ENCODE measurements around the gene TOR1AIP2. TPM values are rescaled to one million over a fixed set of nuclear protein-coding genes. Genes with fewer than 3 reads are reported as not detected.

Gene TOR1AIP2
- total and polyA plus RNA-seq, 2 of the 8 experiments (the other 6 are each of a cell fraction or from before 2014, with no cell fraction given): 12.1 to 75.2 TPM

- no peak overlapping the region for H3K4ac ChIP-seq (replicated peaks; ENCODE audit: insufficient read length, low read depth, low read length)
- no peak overlapping the region for H2BK5ac ChIP-seq (ENCODE audit: low read depth, low read length)
- CTCF ChIA-PET (ENCODE audit: partially characterized antibody): no interaction called here
- FAIRE-seq (no peak), DNase-seq (ENCODE audit: low read depth in 1 of 2, low spot score in 2 of 2) (no peak)
- no peaks in the 10 kb centered on the region for H3K27me3 ChIP-seq (replicated peaks in 1 of 4; ENCODE audit: control insufficient read depth in 3 of 4, extremely low read depth in 1 of 4, insufficient read depth in 3 of 4, low read length in 3 of 4)
- POLR2A ChIA-PET (ENCODE audit: partially characterized antibody): interaction anchor here (2.5 kb wide), 1 partner anchor 12 kb away, joined by 12 read pairs; the partner anchor contains the start of gene TOR1AIP1
- no peak overlapping the region for H3K18ac ChIP-seq (ENCODE audit: extremely low read depth, low read length)
- no peak overlapping the region for H3K14ac ChIP-seq (ENCODE audit: insufficient read length)
- peaks cover 3 to 7% of the 10 kb centered on the region in 2 experiments for H4K20me1 ChIP-seq (replicated peaks in 1 of 2; ENCODE audit: control insufficient read depth in 1 of 2, insufficient read depth in 2 of 2, low read length in 2 of 2)
- H3K56ac ChIP-seq (replicated peaks; ENCODE audit: insufficient read length, low read depth, low read length): no peak overlapping the region
- no peak overlapping the region for H2AFZ ChIP-seq (ENCODE audit: low read length)
- H3K4me3 ChIP-seq (ENCODE audit: extremely low read depth in 1 of 4, insufficient read depth in 2 of 4, low read depth in 3 of 4, low read length in 4 of 4): no peak overlapping the region
- no peak overlapping the region for H3K23ac ChIP-seq (ENCODE audit: insufficient read length)
- H3K27ac ChIP-seq (ENCODE audit: low read depth, low read length): no peak overlapping the region
- H4K5ac ChIP-seq (ENCODE audit: insufficient read length, low read depth, low read length): no peak overlapping the region
- peaks cover 0 to 63% of the 10 kb centered on the region in 2 experiments; a peak in 2 of 4 replicates for H3K79me2 ChIP-seq (ENCODE audit: control insufficient read depth in 1 of 2, insufficient read depth in 2 of 2, low read length in 2 of 2)
- no peaks in the 10 kb centered on the region for H3K23me2 ChIP-seq (ENCODE audit: low read depth, low read length)
- no peak overlapping the region for H2BK15ac ChIP-seq (ENCODE audit: low read length)
- H3K36me3 ChIP-seq (ENCODE audit: control insufficient read depth in 2 of 4, insufficient read depth in 4 of 4, low read length in 3 of 4): peaks cover 2 to 25% (median 7%) of the 10 kb centered on the region in 4 experiments; a peak in 7 of 8 replicates
- peaks cover 5% of the 10 kb centered on the region; the same call in 1 of the 2 replicates for H3K79me1 ChIP-seq (ENCODE audit: low read depth, low read length)
- no peaks in the 10 kb centered on the region for H3K9me3 ChIP-seq (ENCODE audit: insufficient read depth in 2 of 2, low read depth in 1 of 2, low read length in 1 of 2)
- H2BK20ac ChIP-seq (ENCODE audit: low read length): no peak overlapping the region
- no peak overlapping the region for H2BK12ac ChIP-seq (ENCODE audit: low read depth, low read length)
- H3K4me1 ChIP-seq (replicated peaks in 1 of 4; ENCODE audit: control insufficient read depth in 3 of 4, insufficient read depth in 4 of 4, low read length in 3 of 4): no peaks in the 10 kb centered on the region
- no peak overlapping the region for H2BK120ac ChIP-seq (replicated peaks; ENCODE audit: low read depth, low read length)
- no peak overlapping the region for H4K91ac ChIP-seq (replicated peaks; ENCODE audit: insufficient read length, low read length)
- WGBS, 2 experiments (ENCODE audit: extremely low coverage in 1 of 2, insufficient coverage in 1 of 2, insufficient read length in 1 of 2, insufficient replicate concordance in 2 of 2, low coverage in 1 of 2, low lambda C conversion rate in 2 of 2, missing lambda C conversion rate in 1 of 2): 90% methylated on average over 1 of the region's 1 CpG; no CpG with 5 or more reads in 1 of the 2 experiments
- no peak for TF ChIP-seq USF2 (IDR thresholded peaks at IDR 0.05; ENCODE audit: low read length)
- TF ChIP-seq BRCA1 (IDR thresholded peaks at IDR 0.05; ENCODE audit: low read depth, low read length): no peak
- no peak overlapping the region for H2AK5ac ChIP-seq (ENCODE audit: low read depth, low read length)
- H3K9ac ChIP-seq (replicated peaks in 1 of 4; ENCODE audit: extremely low read depth in 1 of 4, low read depth in 3 of 4, low read length in 3 of 4): no peak overlapping the region
- H4K8ac ChIP-seq (ENCODE audit: extremely low read depth, insufficient read depth, low read length): no peak overlapping the region
- H3K4me2 ChIP-seq (ENCODE audit: insufficient read depth in 1 of 2, low read depth in 2 of 2, low read length in 2 of 2): no peak overlapping the region
Observed at GRCh38 chr1:179870870-179871269, 6.7 kb downstream of the TOR1AIP2 start.

Measured in H1 (cell line).